HepG2 (cell line): ENCODE data around the gene ELAVL3. TPM values are rescaled to one million over a fixed set of nuclear protein-coding genes. Genes with fewer than 3 reads are reported as not detected.

Experiments
- ELF3 ChIP-seq: IDR thresholded peaks from 2 replicates; pipeline ENCODE4 v1.6.1; 2016; ENCODE audit warnings: missing genetic modification reagents, missing compliant biosample characterization
- GATAD1 ChIP-seq: IDR thresholded peaks from 2 replicates; pipeline ENCODE4 v1.6.1; 2016; ENCODE audit warnings: missing genetic modification reagents, missing compliant biosample characterization
- MAZ ChIP-seq, 2 experiments: sonication (generic) in 1 of 2; formaldehyde crosslinking in 1 of 2; IDR thresholded peaks; 2 replicates each; pipeline versions ENCODE4 v1.5.0 to v1.6.1; 2012 to 2020; ENCODE audit warnings: low read depth in 2 of 2, mild to moderate bottlenecking in 2 of 2, borderline replicate concordance in 1 of 2, improper control_type of control experiment in 1 of 2, low read length in 1 of 2, missing genetic modification reagents in 1 of 2, moderate library complexity in 1 of 2
- MIER2 ChIP-seq: IDR thresholded peaks from 2 replicates; pipeline ENCODE4 v1.6.1; 2016; ENCODE audit warnings: missing biosample characterization, missing genetic modification reagents
- MIER3 ChIP-seq: IDR thresholded peaks from 2 replicates; pipeline ENCODE4 v1.6.1; 2016; ENCODE audit warnings: missing compliant biosample characterization, borderline replicate concordance
- NFKB2 ChIP-seq: sonication (generic); formaldehyde crosslinking; IDR thresholded peaks from 2 replicates; pipeline ENCODE4 v1.4.0; 2020; ENCODE audit warnings: missing genetic modification reagents, borderline replicate concordance
- SMAD3 ChIP-seq: sonication (generic); formaldehyde crosslinking; IDR thresholded peaks from 2 replicates; pipeline ENCODE4 v1.4.0; 2020; ENCODE audit warnings: missing genetic modification reagents
- SNRNP70 ChIP-seq: fragments of 200-400 bp; formaldehyde crosslinking; IDR thresholded peaks from 2 replicates; pipeline ENCODE4 v1.6.1; 2017; ENCODE audit warnings: mild to moderate bottlenecking, low read depth, low read length, moderate library complexity
- SOX5 ChIP-seq: IDR thresholded peaks from 2 replicates; pipeline ENCODE4 v1.6.1; 2016; ENCODE audit warnings: borderline replicate concordance
- ZNF143 ChIP-seq: sonication (generic); formaldehyde crosslinking; IDR thresholded peaks from 2 replicates; pipeline ENCODE4 v1.4.0; 2020; ENCODE audit warnings: missing genetic modification reagents
- ZNF276 ChIP-seq: sonication (generic); formaldehyde crosslinking; IDR thresholded peaks from 2 replicates; pipeline ENCODE4 v1.4.0; 2020; ENCODE audit warnings: mild to moderate bottlenecking, low read depth, missing genetic modification reagents
- ZNF3 ChIP-seq: IDR thresholded peaks from 2 replicates; pipeline ENCODE4 v1.7.0; 2017; ENCODE audit warnings: inconsistent platforms
- ZNF557 ChIP-seq: sonication (generic); formaldehyde crosslinking; IDR thresholded peaks from 2 replicates; pipeline ENCODE4 v1.4.0; 2020; ENCODE audit warnings: missing genetic modification reagents
- ZNF564 ChIP-seq: sonication (generic); formaldehyde crosslinking; IDR thresholded peaks from 2 replicates; pipeline ENCODE4 v1.8.1; 2023; ENCODE audit warnings: mild to moderate bottlenecking, missing genetic modification reagents
- polyA plus RNA-seq, 8 experiments: library from polyadenylated mRNA; depleted of rRNA in 3 of 8; stranded (reverse) in 7 of 8; unstranded in 1 of 8; fragments of >200 nt; fragmentation: Illumina TruSeq in 4 of 8; extraction: Trizol in 4 of 8; gene quantifications; 2 replicates each; pipeline versions ENCODE4 v1.2.1 to v1.2.3, GENCODE V29; 2011 to 2016; ENCODE audit warnings: low read depth in 4 of 8, missing spikeins in 1 of 8, mixed read lengths in 1 of 8; ENCODE audit not compliant: insufficient read depth in 1 of 8
- total RNA-seq, 5 experiments: library from RNA; depleted of rRNA; stranded (reverse); fragments of >200 nt; fragmentation: Illumina TruSeq; extraction: Trizol; gene quantifications; 2 replicates each; pipeline ENCODE4 v1.2.3, GENCODE V29; 2016; ENCODE audit warnings: low read depth in 1 of 5
- TF ChIP-seq, protein P1 (sequence below): sonication (generic); formaldehyde crosslinking; IDR thresholded peaks from 2 replicates; pipeline ENCODE4 v1.8.1; 2023; ENCODE audit warnings: mild to moderate bottlenecking, inconsistent platforms, moderate library complexity, missing genetic modification reagents, borderline replicate concordance
- TF ChIP-seq, protein P2 (sequence below): sonication (generic); formaldehyde crosslinking; IDR thresholded peaks from 2 replicates; pipeline ENCODE4 v1.4.0; 2020; ENCODE audit warnings: mild to moderate bottlenecking, missing genetic modification reagents
- TF ChIP-seq, protein P3 (sequence below), 2 experiments: fragments of 450-650 bp in 1 of 2; sonication (generic) in 1 of 2; formaldehyde crosslinking in 1 of 2; IDR thresholded peaks; 2 replicates each; pipeline versions ENCODE4 v1.6.1 to v1.8.0; 2016 to 2022; ENCODE audit warnings: antibody characterized with exemption in 1 of 2, mild to moderate bottlenecking in 1 of 2, missing genetic modification reagents in 1 of 2

ELAVL3 gene
- total and polyA plus RNA-seq, 2 of the 13 experiments (the other 11 are each of a cell fraction or from before 2014, with no cell fraction given): 0.03 TPM; not detected in 1

GRCh38 chr19:11530432-11530831 is 49.6 kb upstream of the ELAVL3 start (continued):
- TF ChIP-seq, protein P1, sequence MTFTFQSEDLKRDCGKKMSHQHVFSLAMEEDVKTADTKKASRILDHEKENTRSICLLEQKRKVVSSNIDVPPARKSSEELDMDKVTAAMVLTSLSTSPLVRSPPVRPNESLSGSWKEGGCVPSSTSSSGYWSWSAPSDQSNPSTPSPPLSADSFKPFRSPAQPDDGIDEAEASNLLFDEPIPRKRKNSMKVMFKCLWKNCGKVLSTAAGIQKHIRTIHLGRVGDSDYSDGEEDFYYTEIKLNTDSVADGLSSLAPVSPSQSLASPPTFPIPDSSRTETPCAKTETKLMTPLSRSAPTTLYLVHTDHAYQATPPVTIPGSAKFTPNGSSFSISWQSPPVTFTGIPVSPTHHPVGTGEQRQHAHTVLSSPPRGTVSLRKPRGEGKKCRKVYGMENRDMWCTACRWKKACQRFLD (CRISPR knock-in tag): no peak
- TF ChIP-seq ZNF143 (0 out of 2 replicates have a peak, but pooled peaks have one; percentile 28), ZNF276 (0 out of 2 replicates have a peak, but pooled peaks have one; percentile 31), MIER3 (CRISPR knock-in tag) (peak; percentile 42; the same call in 1 of the 2 replicates), ZNF564 (CRISPR knock-in tag) (no peak), SOX5 (peak; percentile 47; the same call in 1 of the 2 replicates), SNRNP70 (no peak), MAZ (IDR thresholded peaks at IDR 0.05; ENCODE audit: borderline replicate concordance, low read depth, low read length) (no peak), MAZ (CRISPR knock-in tag; IDR thresholded peaks at IDR 0.05; ENCODE audit: low read depth) (peak; percentile 48; the same call in 1 of the 2 replicates), NFKB2 (CRISPR knock-in tag) (peak; percentile 80; the same call in 1 of the 2 replicates), MIER2 (peak; percentile 68; the same call in 1 of the 2 replicates), ELF3 (peak; percentile 59; the same call in 1 of the 2 replicates), SMAD3 (CRISPR knock-in tag) (peak; percentile 49; the same call in 1 of the 2 replicates), ZNF557 (CRISPR knock-in tag) (0 out of 2 replicates have a peak, but pooled peaks have one; percentile 86), ZNF3 (CRISPR knock-in tag) (no peak), GATAD1 (peak; percentile 67; the same call in 1 of the 2 replicates)
- TF ChIP-seq, protein P2, sequence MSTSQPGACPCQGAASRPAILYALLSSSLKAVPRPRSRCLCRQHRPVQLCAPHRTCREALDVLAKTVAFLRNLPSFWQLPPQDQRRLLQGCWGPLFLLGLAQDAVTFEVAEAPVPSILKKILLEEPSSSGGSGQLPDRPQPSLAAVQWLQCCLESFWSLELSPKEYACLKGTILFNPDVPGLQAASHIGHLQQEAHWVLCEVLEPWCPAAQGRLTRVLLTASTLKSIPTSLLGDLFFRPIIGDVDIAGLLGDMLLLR (CRISPR knock-in tag): no peak; the same call in 1 of the 2 replicates
- TF ChIP-seq, protein P3, sequence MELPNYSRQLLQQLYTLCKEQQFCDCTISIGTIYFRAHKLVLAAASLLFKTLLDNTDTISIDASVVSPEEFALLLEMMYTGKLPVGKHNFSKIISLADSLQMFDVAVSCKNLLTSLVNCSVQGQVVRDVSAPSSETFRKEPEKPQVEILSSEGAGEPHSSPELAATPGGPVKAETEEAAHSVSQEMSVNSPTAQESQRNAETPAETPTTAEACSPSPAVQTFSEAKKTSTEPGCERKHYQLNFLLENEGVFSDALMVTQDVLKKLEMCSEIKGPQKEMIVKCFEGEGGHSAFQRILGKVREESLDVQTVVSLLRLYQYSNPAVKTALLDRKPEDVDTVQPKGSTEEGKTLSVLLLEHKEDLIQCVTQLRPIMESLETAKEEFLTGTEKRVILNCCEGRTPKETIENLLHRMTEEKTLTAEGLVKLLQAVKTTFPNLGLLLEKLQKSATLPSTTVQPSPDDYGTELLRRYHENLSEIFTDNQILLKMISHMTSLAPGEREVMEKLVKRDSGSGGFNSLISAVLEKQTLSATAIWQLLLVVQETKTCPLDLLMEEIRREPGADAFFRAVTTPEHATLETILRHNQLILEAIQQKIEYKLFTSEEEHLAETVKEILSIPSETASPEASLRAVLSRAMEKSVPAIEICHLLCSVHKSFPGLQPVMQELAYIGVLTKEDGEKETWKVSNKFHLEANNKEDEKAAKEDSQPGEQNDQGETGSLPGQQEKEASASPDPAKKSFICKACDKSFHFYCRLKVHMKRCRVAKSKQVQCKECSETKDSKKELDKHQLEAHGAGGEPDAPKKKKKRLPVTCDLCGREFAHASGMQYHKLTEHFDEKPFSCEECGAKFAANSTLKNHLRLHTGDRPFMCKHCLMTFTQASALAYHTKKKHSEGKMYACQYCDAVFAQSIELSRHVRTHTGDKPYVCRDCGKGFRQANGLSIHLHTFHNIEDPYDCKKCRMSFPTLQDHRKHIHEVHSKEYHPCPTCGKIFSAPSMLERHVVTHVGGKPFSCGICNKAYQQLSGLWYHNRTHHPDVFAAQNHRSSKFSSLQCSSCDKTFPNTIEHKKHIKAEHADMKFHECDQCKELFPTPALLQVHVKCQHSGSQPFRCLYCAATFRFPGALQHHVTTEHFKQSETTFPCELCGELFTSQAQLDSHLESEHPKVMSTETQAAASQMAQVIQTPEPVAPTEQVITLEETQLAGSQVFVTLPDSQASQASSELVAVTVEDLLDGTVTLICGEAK (IDR thresholded peaks at IDR 0.05): no peak
- TF ChIP-seq, protein P3 (CRISPR knock-in tag; IDR thresholded peaks at IDR 0.05): no peak
